ENCODE results near the gene PPWD1.
A peak's percentile ranks its signal among the peaks of the same experiment; 100 is the strongest.
"Not testable (repeated sequence)": the region's sequence is repeated elsewhere in the genome, so short reads cannot be mapped to it uniquely, and the experiment has no call there.

Gene PPWD1

GRCh38 chr5:65620021-65620420 is 56.9 kb downstream of the PPWD1 start:
- Histone ChIP-seq H3K4me2 (ENCODE audit: low read length) (no peak overlapping the region), H3K23ac (ENCODE audit: low read length) (no peak overlapping the region), H2AFZ (ENCODE audit: insufficient read depth, low read length, poor library complexity) (no peak overlapping the region), H3K36me3 (ENCODE audit: control insufficient read depth in 1 of 2, insufficient read depth in 2 of 2, low read length in 2 of 2) (peaks cover 3% of the 10 kb centered on the region in 2 experiments), H3K27me3 (ENCODE audit: insufficient read depth, low read length) (no peaks in the 10 kb centered on the region), H3K18ac (ENCODE audit: low read length) (no peak overlapping the region), H3K4me1 (ENCODE audit: control insufficient read depth in 1 of 2, insufficient read depth in 2 of 2, low read length in 2 of 2) (peaks cover 0 to 3% of the 10 kb centered on the region in 2 experiments), H3K27ac (ENCODE audit: low read depth, low read length) (no peak overlapping the region), H3K9ac (ENCODE audit: low read length) (no peak overlapping the region), H4K12ac (ENCODE audit: low read depth, low read length) (no peak overlapping the region), H4K8ac (ENCODE audit: low read depth, low read length) (no peak overlapping the region), H3K4ac (ENCODE audit: low read depth, low read length) (no peak overlapping the region), H3K14ac (ENCODE audit: low read length) (no peak overlapping the region), H3K79me2 (ENCODE audit: control insufficient read depth, insufficient read depth, low read length, poor library complexity) (peaks cover 3% of the 10 kb centered on the region), H2BK120ac (ENCODE audit: insufficient read depth, low read length, poor library complexity) (no peak overlapping the region), H4K91ac (ENCODE audit: low read depth, low read length) (no peak overlapping the region), H2BK5ac (ENCODE audit: low read depth, low read length, poor library complexity) (no peak overlapping the region), H2BK12ac (ENCODE audit: low read length) (no peak overlapping the region), H2AK5ac (ENCODE audit: low read length) (no peak overlapping the region), H3K4me3 (ENCODE audit: low read depth, low read length) (no peak overlapping the region), H3K9me3 (ENCODE audit: insufficient read depth, low read depth, low read length) (no peaks in the 10 kb centered on the region), H3K79me1 (ENCODE audit: low read length) (peaks cover 1% of the 10 kb centered on the region)
- DNase-seq: peak in 1 of 2 donors; percentile 51
- WGBS (ENCODE audit: extremely low coverage, insufficient coverage, insufficient read length): no CpG with 5 or more reads among the region's 4 CpGs

DNA sequence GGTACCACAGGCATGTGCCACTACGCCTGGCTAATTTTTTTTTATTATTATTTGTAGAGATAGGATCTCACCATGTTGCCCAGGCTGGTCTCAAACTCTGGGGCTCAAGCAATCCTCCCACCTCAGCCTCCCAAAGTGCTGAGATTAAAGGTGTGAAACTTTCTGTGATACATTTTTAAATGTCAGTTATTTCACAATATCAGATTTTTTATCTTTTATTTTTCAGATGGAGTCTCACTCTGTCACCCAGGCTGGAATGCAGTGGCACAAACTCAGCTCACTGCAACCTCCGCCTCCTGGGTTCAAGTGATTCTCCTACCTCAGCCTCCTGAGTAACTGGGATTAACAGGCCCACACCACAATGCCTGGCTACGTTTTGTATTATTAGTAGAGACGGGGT is 58.9 kb downstream of the PPWD1 start:
- H3K4me2 ChIP-seq (ENCODE audit: low read length); H3K27ac ChIP-seq (ENCODE audit: low read depth, low read length); H3K79me1 ChIP-seq (ENCODE audit: low read length); H4K8ac ChIP-seq (ENCODE audit: low read depth, low read length); H3K36me3 ChIP-seq (ENCODE audit: control insufficient read depth in 1 of 2, insufficient read depth in 2 of 2, low read length in 2 of 2); H3K4me3 ChIP-seq (ENCODE audit: low read depth, low read length); H2AFZ ChIP-seq (ENCODE audit: insufficient read depth, low read length, poor library complexity); H2AK5ac ChIP-seq (ENCODE audit: low read length); H3K4me1 ChIP-seq (ENCODE audit: control insufficient read depth in 1 of 2, insufficient read depth in 2 of 2, low read length in 2 of 2); H3K18ac ChIP-seq (ENCODE audit: low read length); H4K91ac ChIP-seq (ENCODE audit: low read depth, low read length); H4K12ac ChIP-seq (ENCODE audit: low read depth, low read length); H2BK5ac ChIP-seq (ENCODE audit: low read depth, low read length, poor library complexity); H3K9ac ChIP-seq (ENCODE audit: low read length); H3K23ac ChIP-seq (ENCODE audit: low read length); DNase-seq; H3K14ac ChIP-seq (ENCODE audit: low read length); H3K27me3 ChIP-seq (ENCODE audit: insufficient read depth, low read length); H3K9me3 ChIP-seq (ENCODE audit: insufficient read depth, low read depth, low read length); H3K79me2 ChIP-seq (ENCODE audit: control insufficient read depth, insufficient read depth, low read length, poor library complexity); H2BK12ac ChIP-seq (ENCODE audit: low read length); H2BK120ac ChIP-seq (ENCODE audit: insufficient read depth, low read length, poor library complexity): not testable (repeated sequence)
- no CpG with 5 or more reads among the region's 4 CpGs for WGBS (ENCODE audit: extremely low coverage, insufficient coverage, insufficient read length)
- H3K4ac ChIP-seq (ENCODE audit: low read depth, low read length): peak overlapping the region; percentile 39

DNA sequence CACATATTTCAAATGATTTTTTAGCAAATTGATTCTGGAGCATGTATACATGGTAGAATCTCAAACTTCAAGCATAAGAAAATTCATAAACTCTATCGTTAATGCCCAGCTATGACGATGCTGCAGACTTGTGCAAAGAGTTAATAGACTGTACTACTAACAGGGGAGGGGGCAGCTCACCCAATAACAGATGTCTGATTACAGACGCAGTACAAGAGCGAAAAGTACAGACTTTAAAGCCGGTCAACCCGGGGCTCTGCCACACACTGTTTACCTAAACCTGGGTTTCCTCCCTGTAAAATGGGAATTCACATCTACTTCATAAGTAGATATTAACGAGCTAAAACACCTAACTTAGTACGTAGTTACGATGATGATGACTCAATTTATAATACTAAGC is 60.4 kb downstream of the PPWD1 start:
- no peak overlapping the region for H3K27ac ChIP-seq (ENCODE audit: low read depth, low read length)
- H2AK5ac ChIP-seq (ENCODE audit: low read length): no peak overlapping the region
- H3K36me3 ChIP-seq (ENCODE audit: control insufficient read depth in 1 of 2, insufficient read depth in 2 of 2, low read length in 2 of 2): peaks cover 0 to 2% of the 10 kb centered on the region in 2 experiments
- no peak overlapping the region for H3K18ac ChIP-seq (ENCODE audit: low read length)
- H2AFZ ChIP-seq (ENCODE audit: insufficient read depth, low read length, poor library complexity): no peak overlapping the region
- H3K14ac ChIP-seq (ENCODE audit: low read length): no peak overlapping the region
- H4K12ac ChIP-seq (ENCODE audit: low read depth, low read length): no peak overlapping the region
- WGBS (ENCODE audit: extremely low coverage, insufficient coverage, insufficient read length): no CpG with 5 or more reads among the region's 9 CpGs
- H3K4me2 ChIP-seq (ENCODE audit: low read length): peak overlapping the region; percentile 63
- no peak for DNase-seq
- no peak overlapping the region for H2BK120ac ChIP-seq (ENCODE audit: insufficient read depth, low read length, poor library complexity)
- H4K91ac ChIP-seq (ENCODE audit: low read depth, low read length): no peak overlapping the region
- peaks cover 5% of the 10 kb centered on the region for H3K79me2 ChIP-seq (ENCODE audit: control insufficient read depth, insufficient read depth, low read length, poor library complexity)
- H2BK5ac ChIP-seq (ENCODE audit: low read depth, low read length, poor library complexity): no peak overlapping the region
- H3K4me1 ChIP-seq (ENCODE audit: control insufficient read depth in 1 of 2, insufficient read depth in 2 of 2, low read length in 2 of 2): peaks cover 0 to 3% of the 10 kb centered on the region in 2 experiments
- no peak overlapping the region for H4K8ac ChIP-seq (ENCODE audit: low read depth, low read length)
- H3K4ac ChIP-seq (ENCODE audit: low read depth, low read length): no peak overlapping the region
- no peaks in the 10 kb centered on the region for H3K9me3 ChIP-seq (ENCODE audit: insufficient read depth, low read depth, low read length)
- H3K4me3 ChIP-seq (ENCODE audit: low read depth, low read length): peak overlapping the region; percentile 97
- peak overlapping the region; percentile 79 for H3K9ac ChIP-seq (ENCODE audit: low read length)
- H3K27me3 ChIP-seq (ENCODE audit: insufficient read depth, low read length): no peaks in the 10 kb centered on the region
- H3K23ac ChIP-seq (ENCODE audit: low read length): no peak overlapping the region
- no peak overlapping the region for H2BK12ac ChIP-seq (ENCODE audit: low read length)
- H3K79me1 ChIP-seq (ENCODE audit: low read length): peaks cover 4% of the 10 kb centered on the region

DNA sequence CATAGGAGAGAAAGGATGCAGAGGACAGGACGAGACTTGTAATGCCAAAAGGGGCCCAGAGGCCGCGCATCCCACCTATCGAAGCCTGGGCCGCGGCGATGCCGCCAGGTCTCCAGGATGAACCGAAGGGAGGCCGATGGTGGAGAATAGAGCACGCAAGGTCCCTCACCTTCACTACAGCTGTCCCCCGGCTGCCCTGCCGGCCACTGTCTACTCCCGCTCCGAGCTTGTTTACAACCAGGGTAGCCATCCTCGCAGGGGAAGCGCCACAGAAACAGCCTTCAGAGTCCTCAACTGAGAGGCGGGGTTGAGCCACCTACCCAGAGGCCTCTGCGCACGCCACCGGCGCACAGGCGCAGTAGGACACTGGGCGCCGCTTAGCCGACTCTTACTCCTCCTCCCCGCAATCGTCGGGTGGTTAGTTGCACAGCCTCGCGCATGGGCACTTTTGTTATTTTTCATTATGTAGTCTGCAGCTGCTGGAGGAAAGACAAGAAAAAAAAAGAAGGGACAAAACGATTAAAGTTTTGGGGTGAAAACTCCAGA is 61.0 kb downstream of the PPWD1 start, which contains the start of gene TRIM23:
TSS of gene TRIM23 (minus strand) at position 309 of the 546 bp plus-strand sequence. CDS start at position 250, 59 bp downstream.
- peaks cover 0 to 3% of the 10 kb centered on the region in 2 experiments for H3K4me1 ChIP-seq (ENCODE audit: control insufficient read depth in 1 of 2, insufficient read depth in 2 of 2, low read length in 2 of 2)
- peak within 1 kb of the TSS; percentile 60 for H2BK5ac ChIP-seq (ENCODE audit: low read depth, low read length, poor library complexity)
- peaks cover 0 to 2% of the 10 kb centered on the region in 2 experiments for H3K36me3 ChIP-seq (ENCODE audit: control insufficient read depth in 1 of 2, insufficient read depth in 2 of 2, low read length in 2 of 2)
- H3K4me2 ChIP-seq (ENCODE audit: low read length): peak within 1 kb of the TSS; percentile 83
- no CpG with 5 or more reads among the region's 32 CpGs for WGBS (ENCODE audit: extremely low coverage, insufficient coverage, insufficient read length)
- no peak within 1 kb of the TSS for H2BK120ac ChIP-seq (ENCODE audit: insufficient read depth, low read length, poor library complexity)
- H3K23ac ChIP-seq (ENCODE audit: low read length): no peak within 1 kb of the TSS
- peak within 1 kb of the TSS; percentile 69 for H3K14ac ChIP-seq (ENCODE audit: low read length)
- peaks cover 4% of the 10 kb centered on the region for H3K79me1 ChIP-seq (ENCODE audit: low read length)
- peak within 1 kb of the TSS; percentile 13 for H4K91ac ChIP-seq (ENCODE audit: low read depth, low read length)
- no peaks in the 10 kb centered on the region for H3K9me3 ChIP-seq (ENCODE audit: insufficient read depth, low read depth, low read length)
- peak within 1 kb of the TSS; percentile 68 for H3K27ac ChIP-seq (ENCODE audit: low read depth, low read length)
- peaks cover 5% of the 10 kb centered on the region for H3K79me2 ChIP-seq (ENCODE audit: control insufficient read depth, insufficient read depth, low read length, poor library complexity)
- H4K12ac ChIP-seq (ENCODE audit: low read depth, low read length): peak within 1 kb of the TSS; percentile 61
- peak within 1 kb of the TSS; percentile 85 for H2AFZ ChIP-seq (ENCODE audit: insufficient read depth, low read length, poor library complexity)
- peak within 1 kb of the TSS; percentile 80 for H3K4ac ChIP-seq (ENCODE audit: low read depth, low read length)
- peak; percentile 96 to 97 for DNase-seq
- peak within 1 kb of the TSS; percentile 96 for H4K8ac ChIP-seq (ENCODE audit: low read depth, low read length)
- no peak within 1 kb of the TSS for H2AK5ac ChIP-seq (ENCODE audit: low read length)
- no peaks in the 10 kb centered on the region for H3K27me3 ChIP-seq (ENCODE audit: insufficient read depth, low read length)
- H3K9ac ChIP-seq (ENCODE audit: low read length): peak within 1 kb of the TSS; percentile 97
- no peak within 1 kb of the TSS for H2BK12ac ChIP-seq (ENCODE audit: low read length)
- peak within 1 kb of the TSS; percentile 97 for H3K4me3 ChIP-seq (ENCODE audit: low read depth, low read length)
- peak within 1 kb of the TSS; percentile 70 for H3K18ac ChIP-seq (ENCODE audit: low read length)

Data from trophoblast cell (in vitro differentiated cells and primary cell).